GM06990 (cell line): Measurements from ENCODE around the gene CIITA.
"Not testable (repeated sequence)": the region's sequence is repeated elsewhere in the genome, so short reads cannot be mapped to it uniquely, and the experiment has no call there.

Experiments
- DNase-seq: peaks from one replicate; pipeline ENCODE4 v3.0.0-alpha.2; 2011; ENCODE audit not compliant: insufficient read length; ENCODE audit errors: extremely low read depth
- H3K27me3 ChIP-seq: replicated peaks from 2 replicates; pipeline ENCODE4 v1.6.0; 2011; ENCODE audit warnings: low read length; ENCODE audit not compliant: control insufficient read depth, insufficient read depth
- H3K36me3 ChIP-seq: 2 replicates; pipeline ENCODE4 v1.5.1; 2011; ENCODE audit warnings: low read length; ENCODE audit not compliant: control insufficient read depth, insufficient read depth
- H3K4me3 ChIP-seq: replicated peaks from 2 replicates; pipeline ENCODE4 v1.5.1; 2011; ENCODE audit warnings: low read depth, mild to moderate bottlenecking, control low read depth, low read length
- CTCF ChIP-seq: IDR thresholded peaks from 2 replicates; pipeline ENCODE4 v1.5.1; 2011; ENCODE audit warnings: low read length, control low read depth, mild to moderate bottlenecking, inconsistent platforms; ENCODE audit not compliant: insufficient read depth, poor library complexity, severe bottlenecking

CIITA gene

GRCh38 chr16:10938321-10938720 lies 61.3 kb downstream of the CIITA start:
- Histone ChIP-seq H3K27me3 (no peaks in the 10 kb centered on the region), H3K36me3 (peaks cover 16% of the 10 kb centered on the region), H3K4me3 (peak overlapping the region; percentile 33)
- DNase-seq: no peak
- no peak for TF ChIP-seq CTCF

- no peak for TF ChIP-seq CTCF
- Histone ChIP-seq H3K4me3 (peak overlapping the region; percentile 33), H3K27me3 (no peaks in the 10 kb centered on the region), H3K36me3 (peaks cover 12% of the 10 kb centered on the region)
- DNase-seq: no peak
These were observed 62.0 kb downstream of the CIITA start for GRCh38 chr16:10938796-10939648.

- Histone ChIP-seq H3K27me3 (no peaks in the 10 kb centered on the region), H3K36me3 (peaks cover 7% of the 10 kb centered on the region), H3K4me3 (peak overlapping the region; percentile 83)
- TF ChIP-seq CTCF: no peak
- no peak for DNase-seq
These were observed 62.7 kb downstream of the CIITA start for GRCh38 chr16:10939649-10940234.

GRCh38 chr16:10940501-10941079 lies 63.6 kb downstream of the CIITA start:
- TF ChIP-seq CTCF: no peak
- DNase-seq: no peak
- peaks cover 6% of the 10 kb centered on the region for H3K36me3 ChIP-seq
- no peaks in the 10 kb centered on the region for H3K27me3 ChIP-seq
- H3K4me3 ChIP-seq: peak overlapping the region; percentile 83

- TF ChIP-seq CTCF: no peak
- Histone ChIP-seq H3K27me3 (no peaks in the 10 kb centered on the region), H3K4me3 (peak overlapping the region; percentile 83), H3K36me3 (peaks cover 6% of the 10 kb centered on the region)
- DNase-seq: no peak
These were observed 64.3 kb downstream of the CIITA start for GRCh38 chr16:10941127-10941933.

GRCh38 chr16:10941935-10942351 lies 64.9 kb downstream of the CIITA start:
- peak overlapping the region; percentile 83 for H3K4me3 ChIP-seq
- DNase-seq, H3K27me3 ChIP-seq, H3K36me3 ChIP-seq: not testable (repeated sequence)
